ENCODE results near the gene PLEKHA7.

GRCh38 chr11:17024924-17025323 lies 10.7 kb upstream of the PLEKHA7 start:
- TF ChIP-seq CTCF (conservative IDR thresholded peaks at IDR 0.05; ENCODE audit: low read depth, low read length), result no peak
- no peak for TF ChIP-seq EZH2 (IDR thresholded peaks at IDR 0.05; ENCODE audit: borderline replicate concordance, low read depth, low read length, poor library complexity, severe bottlenecking)
